EL (cell line): Measurements from ENCODE around the gene DHX30.

Experiments
- DNase-seq: peaks from one replicate; pipeline ENCODE4 v3.0.0-alpha.2; 2016

Gene DHX30

GRCh38 chr3:47888986-47889757 lies 86.2 kb downstream of the DHX30 start:
- DNase-seq: no peak

GRCh38 chr3:47890126-47890827 lies 87.3 kb downstream of the DHX30 start:
- no peak for DNase-seq

GRCh38 chr3:47890828-47891612 lies 88.1 kb downstream of the DHX30 start:
- DNase-seq: no peak

- no peak for DNase-seq
These were observed 88.7 kb downstream of the DHX30 start for GRCh38 chr3:47891613-47892005.

GRCh38 chr3:47892286-47893040 lies 89.5 kb downstream of the DHX30 start:
- DNase-seq: no peak

GRCh38 chr3:47895241-47895640 lies 92.3 kb downstream of the DHX30 start:
- no peak for DNase-seq

GRCh38 chr3:47896736-47897135 lies 93.8 kb downstream of the DHX30 start:
- no peak for DNase-seq

- no peak for DNase-seq
These were observed 95.0 kb downstream of the DHX30 start for GRCh38 chr3:47897954-47898353.

- DNase-seq: no peak
These were observed 96.7 kb downstream of the DHX30 start for GRCh38 chr3:47899495-47900108.
